GM19438 (cell line): ENCODE results near the gene EPHA4.

Source experiments
- ATAC-seq: cut with Tn5 transposase; IDR thresholded peaks from one replicate; pipeline ENCODE4 v1.9.1; 2021; ENCODE audit warnings: low read depth; ENCODE audit not compliant: unreplicated experiment

Gene EPHA4

GRCh38 chr2:221371347-221371746, 200.8 kb downstream of the EPHA4 start:
- no peak for ATAC-seq

DNA sequence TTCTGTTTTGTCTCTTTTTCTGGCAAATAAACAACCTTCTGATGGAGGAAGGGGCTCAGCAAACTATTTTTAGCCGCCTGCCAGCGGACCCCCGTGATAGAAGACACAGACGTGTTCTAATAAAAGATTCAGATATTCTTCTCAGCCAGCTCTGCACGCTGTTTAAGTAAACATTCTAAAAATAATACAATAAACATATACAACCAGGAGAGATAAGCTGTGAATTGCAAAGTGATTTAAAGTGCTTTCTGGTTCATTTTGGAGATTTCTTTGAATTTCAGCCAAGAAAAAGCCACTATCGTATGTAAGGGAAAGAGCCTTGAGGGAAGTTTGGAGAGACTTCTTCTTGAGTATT, 201.3 kb downstream of the EPHA4 start:
- ATAC-seq: no peak

DNA sequence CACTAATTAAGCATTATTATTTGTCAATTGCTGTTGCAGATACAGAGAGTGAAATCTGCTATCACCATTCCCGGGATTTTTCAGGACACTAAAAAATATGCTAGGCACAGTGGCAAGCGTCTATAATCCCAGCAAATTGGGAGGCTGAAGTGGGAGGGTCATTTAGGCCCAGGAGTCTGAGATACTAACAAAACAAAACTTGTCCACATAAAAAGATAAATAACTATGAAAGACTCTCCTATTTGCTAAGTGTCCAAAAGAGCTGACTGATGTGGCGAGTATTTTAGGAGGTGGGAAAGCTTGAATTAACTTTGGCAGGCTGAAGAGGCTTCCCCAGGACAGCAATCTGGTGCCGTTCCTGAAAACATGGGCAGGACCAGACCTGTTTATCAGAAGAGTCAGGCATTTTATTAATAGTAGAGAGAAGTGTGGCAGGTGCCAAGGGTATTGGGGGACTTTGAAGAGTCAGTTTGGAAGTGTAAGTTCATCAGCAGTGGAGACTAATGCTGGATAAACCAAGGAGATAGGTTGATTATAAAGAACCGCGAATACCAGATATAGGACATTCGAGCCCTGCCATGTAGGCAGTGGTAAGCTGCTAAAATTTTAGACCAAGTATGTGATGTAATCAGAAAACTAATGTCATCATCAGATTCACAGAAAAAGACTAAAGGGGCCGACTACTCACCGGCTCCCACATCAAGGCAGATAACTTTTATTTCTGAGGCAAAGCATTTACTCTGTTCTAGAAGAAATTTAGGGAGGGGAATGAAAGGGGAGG, 201.8 kb downstream of the EPHA4 start:
- ATAC-seq: no peak
